ENCODE measurements around the gene JAK2. TPM values are rescaled to one million over a fixed set of nuclear protein-coding genes. Genes with fewer than 3 reads are reported as not detected.

JAK2 gene
- total RNA-seq, 1 experiment from 2014 or later = 2.7 TPM

GRCh38 chr9:4959031-4959430 is 26.0 kb upstream of the JAK2 start:
- Histone ChIP-seq H3K4me3 (no peak overlapping the region), H3K4me2 (no peak overlapping the region), H2AFZ (no peak overlapping the region), H3K79me2 (ENCODE audit: low read depth) (no peaks in the 10 kb centered on the region), H3K9me3 (ENCODE audit: insufficient read depth, low read depth) (no peaks in the 10 kb centered on the region), H3K27ac (no peak overlapping the region), H3K36me3 (ENCODE audit: low read depth) (no peaks in the 10 kb centered on the region), H3K27me3 (ENCODE audit: insufficient read depth, low read depth) (no peaks in the 10 kb centered on the region), H3K4me1 (replicated peaks; ENCODE audit: insufficient read depth) (no peaks in the 10 kb centered on the region), H3F3A (ENCODE audit: insufficient read depth, low read depth) (no peaks in the 10 kb centered on the region), H3K9me2 (ENCODE audit: insufficient read depth) (no peaks in the 10 kb centered on the region), H4K20me1 (ENCODE audit: insufficient read depth) (no peaks in the 10 kb centered on the region)
- intact Hi-C loops (cut with micrococcal nuclease; ENCODE audit: unreplicated experiment) = no loop called here
- ChIA-PET POLR2A (ENCODE audit: unreplicated experiment) (no interaction called here), CTCF (no interaction called here)
- TF ChIP-seq CTCF (conservative IDR thresholded peaks at IDR 0.05) (no peak), EZH2 (IDR thresholded peaks at IDR 0.05; ENCODE audit: low read depth) (no peak)
- no peak for DNase-seq
- BruUV-seq (replicated peaks) = no TSS peak

- ChIA-PET CTCF (no interaction called here), POLR2A (ENCODE audit: unreplicated experiment) (no interaction called here)
- Histone ChIP-seq H3K4me2 (no peak overlapping the region), H4K20me1 (ENCODE audit: insufficient read depth) (no peaks in the 10 kb centered on the region), H3F3A (ENCODE audit: insufficient read depth, low read depth) (no peaks in the 10 kb centered on the region), H3K27me3 (ENCODE audit: insufficient read depth, low read depth) (no peaks in the 10 kb centered on the region), H3K4me3 (no peak overlapping the region), H3K4me1 (replicated peaks; ENCODE audit: insufficient read depth) (no peaks in the 10 kb centered on the region), H3K79me2 (ENCODE audit: low read depth) (no peaks in the 10 kb centered on the region), H3K36me3 (ENCODE audit: low read depth) (no peaks in the 10 kb centered on the region), H2AFZ (no peak overlapping the region), H3K9me2 (ENCODE audit: insufficient read depth) (no peaks in the 10 kb centered on the region), H3K9me3 (ENCODE audit: insufficient read depth, low read depth) (no peaks in the 10 kb centered on the region), H3K27ac (no peak overlapping the region)
- no TSS peak for BruUV-seq (replicated peaks)
- no peak for DNase-seq
- TF ChIP-seq CTCF (conservative IDR thresholded peaks at IDR 0.05) = no peak
- no peak for TF ChIP-seq EZH2 (IDR thresholded peaks at IDR 0.05; ENCODE audit: low read depth)
- intact Hi-C loops (cut with micrococcal nuclease; ENCODE audit: unreplicated experiment) = no loop called here
Measured at GRCh38 chr9:4962085-4962484, 23.0 kb upstream of the JAK2 start.

DNA sequence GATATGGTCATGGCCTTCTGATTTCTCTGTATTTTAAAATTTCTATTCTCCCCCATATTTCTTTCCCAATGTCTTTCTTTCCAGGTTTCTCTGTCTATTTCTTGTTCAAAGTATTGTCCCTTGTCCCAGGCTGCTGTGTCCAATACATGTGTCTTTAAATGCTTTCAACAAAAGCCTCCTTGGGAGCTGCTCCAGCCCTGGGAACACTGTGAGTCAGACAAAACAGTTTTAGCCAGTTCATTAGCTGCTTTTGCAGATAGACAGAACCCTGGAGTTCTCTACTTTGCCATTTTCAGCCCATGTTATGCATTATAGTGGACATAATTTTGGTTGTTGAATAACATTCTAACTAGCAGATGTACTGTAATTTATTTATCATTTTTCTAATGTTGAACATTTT is 20.5 kb upstream of the JAK2 start:
- no peaks in the 10 kb centered on the region for H3K79me2 ChIP-seq (ENCODE audit: low read depth)
- ChIA-PET CTCF (no interaction called here), POLR2A (ENCODE audit: unreplicated experiment) (no interaction called here)
- intact Hi-C loops (cut with micrococcal nuclease; ENCODE audit: unreplicated experiment) = no loop called here
- H3K4me1 ChIP-seq (replicated peaks; ENCODE audit: insufficient read depth) = no peaks in the 10 kb centered on the region
- TF ChIP-seq EZH2 (IDR thresholded peaks at IDR 0.05; ENCODE audit: low read depth) (no peak), CTCF (conservative IDR thresholded peaks at IDR 0.05) (no peak)
- H3K9me2 ChIP-seq (ENCODE audit: insufficient read depth) = no peaks in the 10 kb centered on the region
- H3F3A ChIP-seq (ENCODE audit: insufficient read depth, low read depth) = no peaks in the 10 kb centered on the region
- BruUV-seq (replicated peaks) = no TSS peak
- H3K36me3 ChIP-seq (ENCODE audit: low read depth) = no peaks in the 10 kb centered on the region
- H4K20me1 ChIP-seq (ENCODE audit: insufficient read depth) = no peaks in the 10 kb centered on the region
- H3K27ac ChIP-seq = no peak overlapping the region
- no peak for DNase-seq
- H3K4me2 ChIP-seq = no peak overlapping the region
- no peaks in the 10 kb centered on the region for H3K9me3 ChIP-seq (ENCODE audit: insufficient read depth, low read depth)
- H3K27me3 ChIP-seq (ENCODE audit: insufficient read depth, low read depth) = no peaks in the 10 kb centered on the region
- H2AFZ ChIP-seq = no peak overlapping the region
- no peak overlapping the region for H3K4me3 ChIP-seq

Measured in PC-9 (cell line).